ENCODE measurements around the gene RAI14. TPM values are rescaled to one million over a fixed set of nuclear protein-coding genes. Genes with fewer than 3 reads are reported as not detected.

RAI14 gene
- total and polyA plus RNA-seq, 2 donors (not counting 3 experiments of a cell fraction or from before 2014, with no cell fraction given) = 114 to 369 TPM

DNA sequence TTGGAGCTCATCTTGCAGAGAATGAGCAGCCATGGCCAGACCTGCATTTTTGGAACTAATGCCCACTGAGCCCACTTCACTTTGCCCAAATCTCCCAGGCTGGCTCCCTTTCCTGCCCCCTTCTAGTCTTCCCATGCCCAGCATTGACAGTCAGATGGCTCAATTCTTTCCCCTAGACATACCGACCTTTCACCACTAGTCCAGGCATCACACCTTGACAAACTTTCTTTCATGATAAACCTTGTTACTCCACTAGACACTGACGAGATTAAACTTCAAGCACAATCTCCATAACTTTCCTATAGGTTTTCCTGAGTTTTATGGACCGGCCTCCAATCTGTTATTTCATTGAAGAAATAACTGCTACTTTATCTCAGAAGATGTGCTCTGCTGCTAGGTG lies 47.8 kb upstream of the RAI14 start:
- Histone ChIP-seq H3K27ac (ENCODE audit: insufficient read depth, low read depth, low read length) (peak overlapping the region; percentile 99), H4K20me1 (replicated peaks; ENCODE audit: control insufficient read depth, extremely low read depth, insufficient read depth, low read length) (no peaks in the 10 kb centered on the region), H3K27me3 (ENCODE audit: control insufficient read depth in 2 of 2, insufficient read depth in 2 of 2, low read length in 2 of 2) (no peaks in the 10 kb centered on the region), H3K36me3 (ENCODE audit: control insufficient read depth in 2 of 2, extremely low read depth in 1 of 2, insufficient read depth in 2 of 2, low read length in 2 of 2) (no peaks in the 10 kb centered on the region), H3K4me2 (ENCODE audit: insufficient read depth, low read length) (peak overlapping the region; percentile 92), H3K4me3 (replicated peaks in 1 of 3; ENCODE audit: insufficient read depth in 1 of 3, low read depth in 1 of 3, low read length in 3 of 3) (no peak overlapping the region), H2AFZ (ENCODE audit: low read depth, low read length) (no peak overlapping the region), H3K79me2 (ENCODE audit: control insufficient read depth, insufficient read depth, low read length) (no peaks in the 10 kb centered on the region), H3K9ac (replicated peaks; ENCODE audit: extremely low read depth, insufficient read depth, low read length) (peak overlapping the region; percentile 97), H3K9me3 (replicated peaks; ENCODE audit: control insufficient read depth, insufficient read depth, low read length) (no peaks in the 10 kb centered on the region), H3K9me1 (replicated peaks; ENCODE audit: control insufficient read depth, extremely low read depth, insufficient read depth, low read length) (no peaks in the 10 kb centered on the region), H3K4me1 (ENCODE audit: control insufficient read depth, extremely low read depth, insufficient read depth, low read length) (peaks cover 31% of the 10 kb centered on the region)
- FAIRE-seq (no peak), DNase-seq (ENCODE audit: low read depth, low spot score) (no peak)
- TF ChIP-seq GATA2 (IDR thresholded peaks at IDR 0.05; ENCODE audit: insufficient read depth, insufficient read length, low read depth, low read length) (no peak), EZH2 (IDR thresholded peaks at IDR 0.05; ENCODE audit: borderline replicate concordance, low read depth, low read length, severe bottlenecking) (no peak), FOS (IDR thresholded peaks at IDR 0.05; ENCODE audit: borderline replicate concordance, insufficient read depth, low read length) (no peak), POLR2A (IDR thresholded peaks at IDR 0.05; ENCODE audit: low read depth, low read length) (no peak), MYC (IDR thresholded peaks at IDR 0.05; ENCODE audit: low read depth, low read length) (no peak), JUN (IDR thresholded peaks at IDR 0.05; ENCODE audit: borderline replicate concordance, insufficient read depth, insufficient read length, low read depth) (no peak), POLR2AphosphoS5 (IDR thresholded peaks at IDR 0.05; ENCODE audit: insufficient read depth, low read depth, low read length) (no peak)
- TF ChIP-seq, protein P1, sequence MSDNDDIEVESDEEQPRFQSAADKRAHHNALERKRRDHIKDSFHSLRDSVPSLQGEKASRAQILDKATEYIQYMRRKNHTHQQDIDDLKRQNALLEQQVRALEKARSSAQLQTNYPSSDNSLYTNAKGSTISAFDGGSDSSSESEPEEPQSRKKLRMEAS (IDR thresholded peaks at IDR 0.05; ENCODE audit: insufficient read depth, insufficient read length) = no peak
- TF ChIP-seq, protein P2, sequence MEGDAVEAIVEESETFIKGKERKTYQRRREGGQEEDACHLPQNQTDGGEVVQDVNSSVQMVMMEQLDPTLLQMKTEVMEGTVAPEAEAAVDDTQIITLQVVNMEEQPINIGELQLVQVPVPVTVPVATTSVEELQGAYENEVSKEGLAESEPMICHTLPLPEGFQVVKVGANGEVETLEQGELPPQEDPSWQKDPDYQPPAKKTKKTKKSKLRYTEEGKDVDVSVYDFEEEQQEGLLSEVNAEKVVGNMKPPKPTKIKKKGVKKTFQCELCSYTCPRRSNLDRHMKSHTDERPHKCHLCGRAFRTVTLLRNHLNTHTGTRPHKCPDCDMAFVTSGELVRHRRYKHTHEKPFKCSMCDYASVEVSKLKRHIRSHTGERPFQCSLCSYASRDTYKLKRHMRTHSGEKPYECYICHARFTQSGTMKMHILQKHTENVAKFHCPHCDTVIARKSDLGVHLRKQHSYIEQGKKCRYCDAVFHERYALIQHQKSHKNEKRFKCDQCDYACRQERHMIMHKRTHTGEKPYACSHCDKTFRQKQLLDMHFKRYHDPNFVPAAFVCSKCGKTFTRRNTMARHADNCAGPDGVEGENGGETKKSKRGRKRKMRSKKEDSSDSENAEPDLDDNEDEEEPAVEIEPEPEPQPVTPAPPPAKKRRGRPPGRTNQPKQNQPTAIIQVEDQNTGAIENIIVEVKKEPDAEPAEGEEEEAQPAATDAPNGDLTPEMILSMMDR (IDR thresholded peaks at IDR 0.05; ENCODE audit: extremely low read depth in 1 of 2, insufficient read depth in 1 of 2, low read depth in 1 of 2, low read length in 2 of 2) = no peak
- dilution Hi-C loops (cut with MboI; ENCODE audit: extremely low pct_ligation_motif_present, low sequenced_read_pairs) (no loop called here), intact Hi-C loops (cut with micrococcal nuclease) (loop anchor here (2.0 kb wide), 1 partner anchor 102 kb away; no protein-coding TSS in a partner anchor)
- POLR2A ChIA-PET = interaction anchor here (0.8 to 1.2 kb wide), 4 partner anchors 21 to 23 kb away, joined by 3 read pairs; no protein-coding TSS in a partner anchor
- CTCF ChIA-PET = interaction anchor here (0.8 to 3.6 kb wide), 8 partner anchors 10 to 85 kb away, joined by 3 to 15 read pairs (median 6); partner anchors contain the start of gene RAI14
- no TSS peak for BruUV-seq (replicated peaks)

All from endothelial cell of umbilical vein (primary cell).